ENCODE data around the gene PTPRS.
"Not testable (repeated sequence)": the region's sequence is repeated elsewhere in the genome, so short reads cannot be mapped to it uniquely, and the experiment has no call there.

PTPRS gene

GRCh38 chr19:5340637-5341447, at the start of gene PTPRS:
Gene PTPRS (minus strand): TSS chr19:5340812. CDS start chr19:5286140, 54,672 bp downstream.
- peak; percentile 44 to 56 for DNase-seq (ENCODE audit: low read depth in 2 of 2)

- no peak for DNase-seq (ENCODE audit: low read depth in 2 of 2)
Observed at GRCh38 chr19:5389353-5389752, 48.7 kb upstream of the PTPRS start.

DNA sequence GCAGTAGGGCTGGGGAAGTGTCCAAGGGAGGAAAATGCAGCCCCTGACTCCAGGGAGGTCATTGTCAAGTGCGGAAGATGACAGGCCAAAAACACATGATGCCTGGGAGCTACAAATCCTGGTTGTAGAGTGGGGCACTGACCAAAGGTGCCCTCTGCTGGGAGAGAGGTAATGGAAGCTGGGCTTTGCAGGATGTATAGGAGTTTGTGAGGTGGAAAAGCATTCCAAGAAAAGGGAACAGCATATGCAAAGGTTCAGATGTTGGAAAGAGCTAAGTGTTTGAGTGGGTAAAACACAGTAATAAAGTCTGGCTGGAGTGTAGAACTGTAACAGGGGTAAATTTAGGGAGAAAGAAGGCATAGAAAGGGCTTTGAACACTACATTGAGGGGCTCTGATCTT, 46.9 kb upstream of the PTPRS start:
- DNase-seq (ENCODE audit: low read depth in 2 of 2) = no peak

DNA sequence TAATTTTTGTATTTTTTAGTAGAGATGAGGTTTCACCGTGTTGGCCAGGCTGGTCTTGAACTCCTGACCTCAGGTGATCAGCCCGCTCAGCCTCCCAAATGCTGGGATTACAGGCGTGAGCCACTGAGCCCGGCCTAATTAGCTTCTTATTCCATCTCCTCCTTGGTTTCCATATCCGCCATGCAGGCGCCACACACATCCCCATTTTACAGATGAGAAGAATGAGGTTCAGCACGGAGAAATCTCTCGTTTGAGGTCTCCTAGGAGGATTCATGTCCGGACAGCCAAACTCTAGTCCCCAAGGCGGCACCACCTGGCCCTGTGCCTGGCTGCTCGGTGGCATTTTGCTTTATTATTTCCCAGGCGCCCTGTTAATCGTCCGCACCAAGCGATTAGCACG, 46.2 kb upstream of the PTPRS start:
- DNase-seq (ENCODE audit: low read depth in 2 of 2) = no peak

- not testable (repeated sequence) for DNase-seq (ENCODE audit: low read depth in 2 of 2)
Observed at GRCh38 chr19:5381197-5381596, 40.6 kb upstream of the PTPRS start.

DNA sequence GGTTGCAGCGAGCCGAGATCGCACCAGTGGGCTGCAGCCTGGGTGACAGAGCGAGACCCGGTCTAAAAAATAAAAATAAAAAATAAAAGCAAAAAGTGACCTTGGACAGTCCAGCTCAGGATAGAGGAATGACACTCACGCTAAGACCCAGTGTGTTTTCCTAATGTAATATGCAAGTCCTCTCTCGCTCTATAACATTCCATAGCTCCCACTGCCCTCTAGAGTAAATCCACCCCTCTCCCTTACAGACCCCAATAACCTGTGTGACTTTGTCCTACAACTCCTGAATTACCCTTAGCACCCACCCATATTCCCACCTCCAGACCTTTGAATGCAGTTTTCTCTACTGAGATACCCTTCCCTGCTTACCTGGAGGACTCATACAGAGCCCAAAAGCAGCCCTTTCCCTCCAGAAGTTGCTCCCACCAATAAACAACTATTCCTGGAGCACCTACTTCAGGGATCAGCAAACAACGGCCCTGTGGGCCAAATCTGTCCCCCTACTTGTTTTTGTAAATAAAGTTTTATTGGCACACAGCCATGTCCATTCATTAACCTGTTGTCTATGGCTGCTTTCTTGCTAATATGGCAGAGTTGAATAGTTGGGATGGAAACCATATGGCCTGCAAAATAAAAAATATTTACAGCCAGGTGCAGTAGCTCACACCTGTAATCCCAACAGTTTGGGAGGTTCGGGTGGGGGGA, 39.8 kb upstream of the PTPRS start:
- no peak for DNase-seq (ENCODE audit: low read depth in 2 of 2)

DNA sequence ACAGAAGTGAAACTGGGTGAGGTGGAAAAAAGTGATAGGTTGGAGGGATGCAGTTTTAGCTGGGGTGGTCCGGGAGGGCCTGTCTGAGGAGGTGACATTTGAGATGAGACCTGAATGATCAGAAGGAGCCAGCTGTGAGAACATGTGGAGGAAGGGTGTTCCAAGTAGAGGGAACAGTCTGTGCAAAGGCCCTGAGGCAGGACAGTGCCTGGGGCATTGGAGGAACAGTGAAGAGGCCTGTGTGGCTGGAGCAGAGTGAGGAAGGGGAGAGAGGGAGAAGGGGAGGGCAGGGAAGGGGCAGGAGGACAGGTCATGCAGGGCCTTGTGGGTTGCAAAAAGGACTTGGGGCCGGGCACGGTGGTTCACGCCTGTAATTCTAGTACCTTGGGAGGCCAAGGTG, 36.3 kb upstream of the PTPRS start:
- DNase-seq (ENCODE audit: low read depth in 2 of 2) = no peak

- DNase-seq (ENCODE audit: low read depth in 2 of 2) = no peak
Observed at GRCh38 chr19:5372572-5373200, 32.1 kb upstream of the PTPRS start.

GRCh38 chr19:5369962-5370367, 29.4 kb upstream of the PTPRS start:
- DNase-seq (ENCODE audit: low read depth in 2 of 2) = peak; percentile 42 to 63

- no peak for DNase-seq (ENCODE audit: low read depth in 2 of 2)
Observed at GRCh38 chr19:5369304-5369703, 28.7 kb upstream of the PTPRS start.

GRCh38 chr19:5367530-5368133, 27.0 kb upstream of the PTPRS start:
- no peak for DNase-seq (ENCODE audit: low read depth in 2 of 2)

DNA sequence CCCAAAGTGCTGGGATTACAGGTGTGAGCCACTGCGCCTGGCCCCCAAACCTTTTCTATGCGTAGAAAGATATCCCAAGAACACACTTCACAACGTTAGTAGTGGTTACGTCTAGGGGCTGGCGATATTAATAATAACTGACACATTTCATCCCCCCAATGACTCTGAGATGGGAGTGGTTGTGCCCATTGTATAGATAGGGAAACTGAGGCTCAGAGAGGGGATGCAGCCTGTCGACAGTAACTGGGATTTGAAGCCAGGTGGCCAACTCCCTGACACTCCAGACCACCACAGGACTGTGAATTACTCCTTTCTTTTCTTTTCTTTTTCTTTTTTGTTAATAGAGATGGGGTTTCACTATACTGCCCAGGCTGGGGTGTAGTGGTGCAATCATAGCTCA, 25.3 kb upstream of the PTPRS start:
- no peak for DNase-seq (ENCODE audit: low read depth in 2 of 2)

- DNase-seq (ENCODE audit: low read depth in 2 of 2) = no peak
Observed at GRCh38 chr19:5364674-5365073, 24.1 kb upstream of the PTPRS start.

- DNase-seq (ENCODE audit: low read depth in 2 of 2) = not testable (repeated sequence)
Observed at GRCh38 chr19:5361839-5362238, 21.2 kb upstream of the PTPRS start.

DNA sequence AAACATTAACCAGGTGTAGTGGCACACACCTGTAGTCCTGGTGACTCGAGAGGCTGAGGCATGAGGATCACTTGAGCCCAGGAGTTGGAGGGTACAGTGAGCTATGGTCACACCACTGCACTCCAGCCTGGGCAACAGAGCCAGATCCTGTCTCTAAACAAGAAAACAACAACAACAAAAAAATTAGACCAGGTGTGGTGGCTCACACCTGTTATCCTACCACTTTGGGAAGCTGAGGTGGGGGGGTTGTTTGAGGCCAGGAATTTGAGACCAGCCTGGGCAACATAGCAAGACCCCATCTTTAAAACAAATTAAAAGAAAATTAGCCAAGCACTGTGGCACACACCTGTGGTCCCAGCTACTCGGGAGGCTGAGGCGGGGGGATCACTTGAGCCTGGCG, 20.8 kb upstream of the PTPRS start:
- no peak for DNase-seq (ENCODE audit: low read depth in 2 of 2)

GRCh38 chr19:5360003-5360780, 19.6 kb upstream of the PTPRS start:
- DNase-seq (ENCODE audit: low read depth in 2 of 2) = no peak

- DNase-seq (ENCODE audit: low read depth in 2 of 2) = no peak
Observed at GRCh38 chr19:5358173-5358800, 17.7 kb upstream of the PTPRS start.

DNA sequence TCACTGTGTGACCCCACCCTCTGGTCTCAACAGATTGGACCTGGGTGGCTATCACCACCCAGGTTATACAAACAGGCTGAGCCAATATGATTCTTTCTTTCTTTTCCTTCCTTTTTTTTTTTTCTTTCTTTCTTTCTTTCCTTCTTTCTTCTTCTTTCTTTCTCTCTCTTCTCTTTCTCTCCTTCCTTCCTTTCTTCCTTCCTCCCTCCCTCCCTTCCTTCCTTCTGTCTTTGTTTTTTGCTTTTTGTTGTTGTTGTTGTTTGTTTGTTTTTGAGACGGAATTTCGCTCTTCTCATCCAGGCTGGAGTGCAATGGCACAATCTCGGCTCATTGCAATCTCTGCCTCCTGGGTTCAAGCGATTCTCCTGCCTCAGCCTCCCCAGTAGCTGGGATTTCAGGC, 17.0 kb upstream of the PTPRS start:
- no peak for DNase-seq (ENCODE audit: low read depth in 2 of 2)

- no peak for DNase-seq (ENCODE audit: low read depth in 2 of 2)
Observed at GRCh38 chr19:5356918-5357317, 16.3 kb upstream of the PTPRS start.

DNA sequence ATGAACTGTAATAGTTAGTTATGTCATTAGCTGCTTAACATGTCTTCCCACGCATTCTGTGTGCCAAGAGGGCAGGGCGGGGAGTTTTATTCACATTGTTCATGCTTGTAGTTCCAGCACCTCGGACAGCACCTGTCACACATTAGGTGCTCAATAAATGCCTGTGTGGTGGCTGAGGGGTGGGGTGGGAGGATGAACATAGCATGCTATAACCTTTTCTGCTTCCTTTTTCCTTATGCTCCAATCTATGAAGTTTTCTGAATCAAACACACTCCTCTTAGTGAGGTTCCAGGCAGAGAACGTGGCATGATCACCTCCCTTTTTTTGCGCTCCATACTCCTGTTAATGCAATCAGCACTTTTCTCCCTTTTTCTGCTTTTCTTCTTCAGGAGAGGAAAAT, 15.8 kb upstream of the PTPRS start:
- DNase-seq (ENCODE audit: low read depth in 2 of 2) = no peak

GRCh38 chr19:5355693-5356092, 15.1 kb upstream of the PTPRS start:
- no peak for DNase-seq (ENCODE audit: low read depth in 2 of 2)

Data from activated CD4-positive, alpha-beta T cell treated with anti-CD3 and anti-CD28 coated beads for 24 hours (primary cell).